ENCODE measurements around the gene CORO2B.

GRCh38 chr15:68646156-68646555 lies 67.4 kb downstream of the CORO2B start:
- no peak for TF ChIP-seq CTCF (IDR thresholded peaks at IDR 0.05)
- TF ChIP-seq POLR2A (IDR thresholded peaks at IDR 0.05) = no peak

Data from uterus (tissue), 2 donors.